Measurements from ENCODE around the gene RPL5.

GRCh38 chr1:92879316-92879968 lies 47.6 kb downstream of the RPL5 start:
- TF ChIP-seq CTCF (IDR thresholded peaks at IDR 0.05), result no peak
- no peak for TF ChIP-seq POLR2A (IDR thresholded peaks at IDR 0.05)

Data from gastroesophageal sphincter (tissue), 3 donors.